BJ (cell line): ENCODE results near the gene DLAT. TPM values are rescaled to one million over a fixed set of nuclear protein-coding genes. Genes with fewer than 3 reads are reported as not detected.

Experiments used
- CTCF ChIA-PET: fragments of 350-600 bp; formaldehyde crosslinking; extraction: SDS; loops from one replicate; lab custom pipeline; 2021; ENCODE audit warnings: antibody characterized with exemption, inconsistent platforms; lab: Yijun Ruan, JAX
- POLR2A ChIA-PET: fragments of 300-600 bp; sonication (Branson Sonifier 250); formaldehyde crosslinking; extraction: SDS; loops from one replicate; lab custom pipeline; 2021; ENCODE audit warnings: antibody characterized with exemption; lab: Charles Lee
- DNase-seq: peaks from one replicate; pipeline ENCODE4 v3.0.0-alpha.2; 2011; ENCODE audit warnings: low read depth
- H3K27me3 ChIP-seq: 2 replicates; pipeline ENCODE4 v1.6.0; 2011; ENCODE audit warnings: low read length; ENCODE audit not compliant: control insufficient read depth, insufficient read depth
- H3K36me3 ChIP-seq: 2 replicates; pipeline ENCODE4 v1.5.1; 2011; ENCODE audit warnings: low read length; ENCODE audit not compliant: control insufficient read depth, insufficient read depth
- H3K4me3 ChIP-seq: 2 replicates; pipeline ENCODE4 v1.5.1; 2011; ENCODE audit warnings: low read depth, mild to moderate bottlenecking, control low read depth, low read length
- polyA plus RNA-seq: library from polyadenylated mRNA; depleted of rRNA; stranded (reverse); fragments of >200 nt; gene quantifications from 2 replicates; pipeline ENCODE4 v1.2.3, GENCODE V29; 2011
- TF ChIP-seq, protein P1 (sequence below): IDR thresholded peaks from 2 replicates; pipeline ENCODE4 v1.5.1; 2011; ENCODE audit warnings: low read depth, mild to moderate bottlenecking, control low read depth, inconsistent platforms, low read length, moderate library complexity; ENCODE audit not compliant: insufficient read depth

DLAT gene
- polyA plus RNA-seq, 1 experiment = 19.8 TPM

DNA sequence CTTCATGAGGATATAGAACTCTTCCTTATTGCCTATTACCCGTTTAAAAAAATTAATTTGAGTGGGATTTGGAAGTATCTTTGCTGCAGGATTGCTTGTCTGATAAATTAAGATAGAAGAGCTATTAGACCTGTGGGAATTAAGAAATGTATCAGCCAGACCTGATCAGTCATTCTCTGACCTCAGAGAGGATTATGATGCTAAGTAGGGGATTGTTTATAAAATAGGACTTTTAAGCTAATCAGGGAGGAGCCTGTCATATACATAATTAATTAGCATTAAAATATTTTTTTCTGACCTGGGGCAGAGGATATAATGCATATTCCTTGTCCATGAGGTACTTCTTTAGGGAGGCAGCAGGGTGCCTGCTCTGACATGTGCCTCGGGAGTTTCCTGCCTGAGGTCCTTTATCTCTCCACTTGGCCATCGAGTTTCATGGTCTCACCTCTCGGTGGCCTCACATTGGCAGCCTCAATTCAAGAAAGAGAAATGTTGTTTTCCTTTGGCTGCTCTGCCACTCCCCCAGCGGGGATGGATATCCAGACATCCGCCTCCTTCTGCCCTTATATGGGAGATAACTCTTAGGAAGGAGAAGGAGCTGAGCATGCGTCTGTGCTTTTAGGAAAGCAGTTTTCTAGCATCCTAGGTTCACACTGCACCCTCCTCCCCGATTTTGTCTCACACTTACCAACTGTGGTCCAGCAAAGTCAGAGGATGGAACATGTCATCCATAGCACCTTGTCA, 47.0 kb upstream of the DLAT start:
- TF ChIP-seq, protein P1, sequence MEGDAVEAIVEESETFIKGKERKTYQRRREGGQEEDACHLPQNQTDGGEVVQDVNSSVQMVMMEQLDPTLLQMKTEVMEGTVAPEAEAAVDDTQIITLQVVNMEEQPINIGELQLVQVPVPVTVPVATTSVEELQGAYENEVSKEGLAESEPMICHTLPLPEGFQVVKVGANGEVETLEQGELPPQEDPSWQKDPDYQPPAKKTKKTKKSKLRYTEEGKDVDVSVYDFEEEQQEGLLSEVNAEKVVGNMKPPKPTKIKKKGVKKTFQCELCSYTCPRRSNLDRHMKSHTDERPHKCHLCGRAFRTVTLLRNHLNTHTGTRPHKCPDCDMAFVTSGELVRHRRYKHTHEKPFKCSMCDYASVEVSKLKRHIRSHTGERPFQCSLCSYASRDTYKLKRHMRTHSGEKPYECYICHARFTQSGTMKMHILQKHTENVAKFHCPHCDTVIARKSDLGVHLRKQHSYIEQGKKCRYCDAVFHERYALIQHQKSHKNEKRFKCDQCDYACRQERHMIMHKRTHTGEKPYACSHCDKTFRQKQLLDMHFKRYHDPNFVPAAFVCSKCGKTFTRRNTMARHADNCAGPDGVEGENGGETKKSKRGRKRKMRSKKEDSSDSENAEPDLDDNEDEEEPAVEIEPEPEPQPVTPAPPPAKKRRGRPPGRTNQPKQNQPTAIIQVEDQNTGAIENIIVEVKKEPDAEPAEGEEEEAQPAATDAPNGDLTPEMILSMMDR = peak; percentile 15; the same call in 1 of the 2 replicates
- Histone ChIP-seq H3K27me3 (no peaks in the 10 kb centered on the region), H3K36me3 (peaks cover 5% of the 10 kb centered on the region), H3K4me3 (peak overlapping the region; percentile 53)
- no peak for DNase-seq
- POLR2A ChIA-PET = interaction anchor here (0.6 to 1.2 kb wide), 2 partner anchors 51 to 374 kb away, joined by 3 to 30 read pairs; no protein-coding TSS in a partner anchor
- CTCF ChIA-PET = interaction anchor here (1.0 to 6.7 kb wide), 7 partner anchors 14 to 108 kb away, joined by 3 to 65 read pairs (median 5); partner anchors contain the start of gene DIXDC1

DNA sequence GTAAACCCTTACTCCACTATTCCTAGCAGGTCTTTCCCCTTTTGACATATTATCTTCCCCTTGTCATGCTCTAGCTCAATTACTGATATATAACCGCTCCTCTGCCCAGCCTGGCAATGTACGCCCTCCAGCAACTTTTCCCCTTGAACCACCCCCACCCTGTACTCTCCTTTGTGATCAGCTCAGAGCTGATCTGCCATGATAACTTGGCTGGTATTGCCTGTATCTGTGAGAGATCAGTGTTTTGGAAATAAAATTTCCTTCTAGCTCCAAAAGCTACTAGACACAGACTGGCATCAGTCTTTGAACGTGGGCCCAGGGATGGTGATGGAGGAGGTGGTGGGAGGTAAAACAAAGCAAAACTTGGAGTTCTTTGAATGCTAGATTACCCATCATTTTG, 45.1 kb upstream of the DLAT start:
- TF ChIP-seq, protein P1 = no peak
- no peak for DNase-seq
- ChIA-PET CTCF (interaction anchor here (0.8 to 6.7 kb wide), 7 partner anchors 19 to 103 kb away, joined by 3 to 65 read pairs (median 4); partner anchors contain the start of gene DIXDC1), POLR2A (no interaction called here)
- no peak overlapping the region for H3K4me3 ChIP-seq
- H3K27me3 ChIP-seq = no peaks in the 10 kb centered on the region
- H3K36me3 ChIP-seq = peaks cover 7% of the 10 kb centered on the region

DNA sequence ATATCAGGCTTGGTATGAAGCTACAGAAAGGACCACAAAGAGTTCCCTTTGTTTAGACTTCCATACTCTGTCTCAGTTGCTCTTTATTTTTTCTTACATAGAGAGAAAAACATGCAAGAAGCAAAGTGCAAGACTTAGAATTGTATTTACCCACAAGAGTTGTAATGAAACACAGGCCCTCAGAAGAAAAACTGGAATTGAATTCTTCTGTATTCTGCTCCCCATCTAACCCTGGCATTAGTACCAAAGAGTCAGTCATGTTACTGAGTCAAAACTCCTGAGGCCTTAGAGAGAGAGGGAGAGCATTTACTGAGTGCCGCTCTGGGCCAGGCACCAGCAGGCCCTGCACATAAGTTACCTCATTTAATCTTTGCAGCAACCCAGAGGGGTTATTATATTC, 43.9 kb upstream of the DLAT start:
- TF ChIP-seq, protein P1 = no peak
- POLR2A ChIA-PET = no interaction called here
- Histone ChIP-seq H3K27me3 (no peaks in the 10 kb centered on the region), H3K36me3 (peaks cover 7% of the 10 kb centered on the region), H3K4me3 (no peak overlapping the region)
- CTCF ChIA-PET = interaction anchor here (0.6 to 6.7 kb wide), 19 partner anchors 11 to 396 kb away, joined by 3 to 65 read pairs (median 5); partner anchors contain the start of genes CFAP68 and DIXDC1
- DNase-seq = no peak

DNA sequence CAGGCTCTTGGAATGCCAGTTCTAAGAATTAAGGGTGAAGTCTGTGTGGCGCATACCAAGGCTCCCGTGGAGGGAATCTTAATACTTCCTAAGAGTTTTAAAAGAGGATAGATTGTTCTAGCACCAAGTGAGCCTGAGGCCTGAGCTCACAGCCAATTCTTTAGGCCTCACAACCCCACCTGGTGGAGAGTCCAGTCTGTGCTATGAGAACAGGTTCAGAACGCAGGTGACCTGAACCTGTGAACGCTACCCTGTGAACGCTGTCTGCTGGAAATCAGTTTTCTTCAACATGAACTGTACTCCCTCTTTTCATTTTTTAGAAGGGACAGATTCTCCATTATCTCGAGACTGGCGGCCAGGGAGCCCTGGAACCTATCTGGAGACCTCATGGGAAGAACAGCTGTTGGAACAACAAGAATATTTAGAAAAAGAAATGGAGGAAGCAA, 43.2 kb upstream of the DLAT start:
- no peak for DNase-seq
- POLR2A ChIA-PET = no interaction called here

More for the DNA sequence above, 43.2 kb upstream of the DLAT start:
- TF ChIP-seq, protein P1 = peak; percentile 64
- Histone ChIP-seq H3K4me3 (no peak overlapping the region), H3K36me3 (peaks cover 7% of the 10 kb centered on the region), H3K27me3 (no peaks in the 10 kb centered on the region)
- CTCF ChIA-PET = interaction anchor here (0.6 to 6.7 kb wide), 25 partner anchors 9 to 397 kb away, joined by 3 to 65 read pairs (median 3); partner anchors contain the start of genes ALG9, CFAP68 and DIXDC1
